Panc1 (cell line): Measurements from ENCODE around the gene RPL37A.

Experiments used
- CTCF ChIP-seq: fragments of 450-650 bp; IDR thresholded peaks from 2 replicates; pipeline ENCODE4 v1.5.1; 2017; ENCODE audit warnings: mild to moderate bottlenecking
- POLR2AphosphoS5 ChIP-seq: IDR thresholded peaks from 2 replicates; pipeline ENCODE4 v1.6.1; 2012; ENCODE audit warnings: mild to moderate bottlenecking, low read depth, low read length, moderate library complexity

GRCh38 chr2:216535454-216535995, 36.9 kb downstream of the RPL37A start:
- TF ChIP-seq POLR2AphosphoS5 = no peak
- no peak for TF ChIP-seq CTCF
